GM12892 (cell line): ENCODE results near the gene SEH1L.

Experiments
- POLR2A ChIP-seq: IDR thresholded peaks from 2 replicates; pipeline ENCODE4 v1.6.1; 2011; ENCODE audit warnings: low read depth, low read length, control low read depth
- POLR2AphosphoS5 ChIP-seq: IDR thresholded peaks from 2 replicates; pipeline ENCODE4 v1.6.1; 2011; ENCODE audit warnings: low read depth, low read length, control low read depth

- no peak for TF ChIP-seq POLR2A
- TF ChIP-seq POLR2AphosphoS5, result no peak
Observed at GRCh38 chr18:12958478-12958877, 10.7 kb downstream of the SEH1L start.
